ENCODE measurements around the gene CORIN. TPM values are rescaled to one million over a fixed set of nuclear protein-coding genes. Genes with fewer than 3 reads are reported as not detected.

The CORIN gene
- total RNA-seq, 1 experiment from 2014 or later, result 3.5 TPM

DNA sequence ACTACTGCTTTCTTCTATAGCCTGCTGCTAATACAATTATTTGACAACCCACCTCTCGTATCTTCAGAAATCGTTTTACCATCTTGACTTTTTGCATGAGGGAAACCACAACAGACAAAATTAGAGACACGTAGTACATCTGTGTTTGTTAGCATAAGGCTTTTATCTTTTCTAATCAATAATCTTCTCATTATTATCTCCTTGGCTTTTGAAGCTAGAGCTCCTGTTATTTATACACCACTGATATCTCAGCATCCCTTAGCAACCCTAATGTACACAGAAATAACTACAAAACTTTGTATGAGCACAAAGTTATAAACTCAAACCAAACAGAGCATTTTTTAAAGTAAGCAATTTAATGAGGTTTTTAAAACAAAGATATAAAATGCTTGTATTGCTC lies 39.7 kb downstream of the CORIN start:
- Histone ChIP-seq H2AFZ (ENCODE audit: low read depth, low read length, poor library complexity, severe bottlenecking) (no peak overlapping the region), H3K27me3 (ENCODE audit: insufficient read depth, low read length) (no peaks in the 10 kb centered on the region), H3K4me3 (replicated peaks in 1 of 2; ENCODE audit: low read depth in 1 of 2, low read length in 2 of 2) (no peak overlapping the region), H3K36me3 (ENCODE audit: control insufficient read depth in 1 of 2, insufficient read depth in 2 of 2, low read length in 2 of 2) (no peaks in the 10 kb centered on the region), H3K79me2 (ENCODE audit: insufficient read depth, low read length) (no peaks in the 10 kb centered on the region), H4K20me1 (ENCODE audit: insufficient read depth) (no peaks in the 10 kb centered on the region), H3K9me2 (ENCODE audit: insufficient read depth) (no peaks in the 10 kb centered on the region), H3K4me1 (ENCODE audit: control insufficient read depth in 1 of 2, insufficient read depth in 2 of 2, low read length in 2 of 2) (no peaks in the 10 kb centered on the region), H3K9me3 (ENCODE audit: control insufficient read depth in 1 of 2, insufficient read depth in 1 of 2, low read depth in 1 of 2, low read length in 2 of 2) (no peaks in the 10 kb centered on the region), H3K4me2 (ENCODE audit: low read length) (no peak overlapping the region), H3K27ac (ENCODE audit: low read depth, low read length) (no peak overlapping the region), H3K9ac (ENCODE audit: low read length) (no peak overlapping the region)
- ChIA-PET RAD21 (ENCODE audit: low non-redundant PET in 1 of 2, low total read pairs in 2 of 2, uncharacterized antibody in 2 of 2, unreplicated experiment in 2 of 2) (no interaction called here), CTCF (no interaction called here), POLR2A (no interaction called here)
- no TSS peak for BruUV-seq (replicated peaks)
- DNase-seq (ENCODE audit: low read depth, low spot score), result no peak
- intact Hi-C loops (cut with micrococcal nuclease), result no loop called here
- TF ChIP-seq JUND (IDR thresholded peaks at IDR 0.05) (no peak), EGR1 (IDR thresholded peaks at IDR 0.05; ENCODE audit: low read depth) (no peak), SRF (IDR thresholded peaks at IDR 0.05; ENCODE audit: low read depth) (no peak), CBX3 (IDR thresholded peaks at IDR 0.05; ENCODE audit: low read depth) (no peak), CEBPB (IDR thresholded peaks at IDR 0.05; ENCODE audit: low read depth) (no peak), FOSL1 (IDR thresholded peaks at IDR 0.05; ENCODE audit: low read depth) (no peak), EZH2phosphoT487 (IDR thresholded peaks at IDR 0.05; ENCODE audit: borderline replicate concordance) (no peak), POLR2A (IDR thresholded peaks at IDR 0.05; ENCODE audit: borderline replicate concordance, extremely low read depth, insufficient read depth, insufficient read length) (no peak), POLR2AphosphoS5 (IDR thresholded peaks at IDR 0.05; ENCODE audit: low read depth, low read length) (no peak), RAD21 (IDR thresholded peaks at IDR 0.05; ENCODE audit: low read depth) (no peak), YY1 (IDR thresholded peaks at IDR 0.05; ENCODE audit: extremely low read depth, insufficient replicate concordance, low read depth, low read length) (no peak), SP1 (IDR thresholded peaks at IDR 0.05; ENCODE audit: low read depth) (no peak), TCF7L2 (IDR thresholded peaks at IDR 0.05; ENCODE audit: borderline replicate concordance, extremely low read depth, insufficient read depth, insufficient read length) (no peak), EZH2 (IDR thresholded peaks at IDR 0.05) (no peak), ZNF274 (IDR thresholded peaks at IDR 0.05; ENCODE audit: low read depth, low read length) (no peak)
- TF ChIP-seq, protein P1, sequence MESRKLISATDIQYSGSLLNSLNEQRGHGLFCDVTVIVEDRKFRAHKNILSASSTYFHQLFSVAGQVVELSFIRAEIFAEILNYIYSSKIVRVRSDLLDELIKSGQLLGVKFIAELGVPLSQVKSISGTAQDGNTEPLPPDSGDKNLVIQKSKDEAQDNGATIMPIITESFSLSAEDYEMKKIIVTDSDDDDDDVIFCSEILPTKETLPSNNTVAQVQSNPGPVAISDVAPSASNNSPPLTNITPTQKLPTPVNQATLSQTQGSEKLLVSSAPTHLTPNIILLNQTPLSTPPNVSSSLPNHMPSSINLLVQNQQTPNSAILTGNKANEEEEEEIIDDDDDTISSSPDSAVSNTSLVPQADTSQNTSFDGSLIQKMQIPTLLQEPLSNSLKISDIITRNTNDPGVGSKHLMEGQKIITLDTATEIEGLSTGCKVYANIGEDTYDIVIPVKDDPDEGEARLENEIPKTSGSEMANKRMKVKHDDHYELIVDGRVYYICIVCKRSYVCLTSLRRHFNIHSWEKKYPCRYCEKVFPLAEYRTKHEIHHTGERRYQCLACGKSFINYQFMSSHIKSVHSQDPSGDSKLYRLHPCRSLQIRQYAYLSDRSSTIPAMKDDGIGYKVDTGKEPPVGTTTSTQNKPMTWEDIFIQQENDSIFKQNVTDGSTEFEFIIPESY (IDR thresholded peaks at IDR 0.05; ENCODE audit: extremely low read depth, insufficient replicate concordance, low read length), result no peak
- TF ChIP-seq, protein P2, sequence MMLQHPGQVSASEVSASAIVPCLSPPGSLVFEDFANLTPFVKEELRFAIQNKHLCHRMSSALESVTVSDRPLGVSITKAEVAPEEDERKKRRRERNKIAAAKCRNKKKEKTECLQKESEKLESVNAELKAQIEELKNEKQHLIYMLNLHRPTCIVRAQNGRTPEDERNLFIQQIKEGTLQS (IDR thresholded peaks at IDR 0.05), result no peak
- TF ChIP-seq, protein P3, sequence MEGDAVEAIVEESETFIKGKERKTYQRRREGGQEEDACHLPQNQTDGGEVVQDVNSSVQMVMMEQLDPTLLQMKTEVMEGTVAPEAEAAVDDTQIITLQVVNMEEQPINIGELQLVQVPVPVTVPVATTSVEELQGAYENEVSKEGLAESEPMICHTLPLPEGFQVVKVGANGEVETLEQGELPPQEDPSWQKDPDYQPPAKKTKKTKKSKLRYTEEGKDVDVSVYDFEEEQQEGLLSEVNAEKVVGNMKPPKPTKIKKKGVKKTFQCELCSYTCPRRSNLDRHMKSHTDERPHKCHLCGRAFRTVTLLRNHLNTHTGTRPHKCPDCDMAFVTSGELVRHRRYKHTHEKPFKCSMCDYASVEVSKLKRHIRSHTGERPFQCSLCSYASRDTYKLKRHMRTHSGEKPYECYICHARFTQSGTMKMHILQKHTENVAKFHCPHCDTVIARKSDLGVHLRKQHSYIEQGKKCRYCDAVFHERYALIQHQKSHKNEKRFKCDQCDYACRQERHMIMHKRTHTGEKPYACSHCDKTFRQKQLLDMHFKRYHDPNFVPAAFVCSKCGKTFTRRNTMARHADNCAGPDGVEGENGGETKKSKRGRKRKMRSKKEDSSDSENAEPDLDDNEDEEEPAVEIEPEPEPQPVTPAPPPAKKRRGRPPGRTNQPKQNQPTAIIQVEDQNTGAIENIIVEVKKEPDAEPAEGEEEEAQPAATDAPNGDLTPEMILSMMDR (IDR thresholded peaks at IDR 0.05 in 2 of 3, conservative IDR thresholded peaks at IDR 0.05 in 1 of 3; ENCODE audit: borderline replicate concordance in 1 of 3, insufficient read depth in 1 of 3, low read depth in 2 of 3, low read length in 2 of 3), result no peak
- TF ChIP-seq, protein P4, sequence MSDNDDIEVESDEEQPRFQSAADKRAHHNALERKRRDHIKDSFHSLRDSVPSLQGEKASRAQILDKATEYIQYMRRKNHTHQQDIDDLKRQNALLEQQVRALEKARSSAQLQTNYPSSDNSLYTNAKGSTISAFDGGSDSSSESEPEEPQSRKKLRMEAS (IDR thresholded peaks at IDR 0.05), result no peak
- TF ChIP-seq, protein P5, sequence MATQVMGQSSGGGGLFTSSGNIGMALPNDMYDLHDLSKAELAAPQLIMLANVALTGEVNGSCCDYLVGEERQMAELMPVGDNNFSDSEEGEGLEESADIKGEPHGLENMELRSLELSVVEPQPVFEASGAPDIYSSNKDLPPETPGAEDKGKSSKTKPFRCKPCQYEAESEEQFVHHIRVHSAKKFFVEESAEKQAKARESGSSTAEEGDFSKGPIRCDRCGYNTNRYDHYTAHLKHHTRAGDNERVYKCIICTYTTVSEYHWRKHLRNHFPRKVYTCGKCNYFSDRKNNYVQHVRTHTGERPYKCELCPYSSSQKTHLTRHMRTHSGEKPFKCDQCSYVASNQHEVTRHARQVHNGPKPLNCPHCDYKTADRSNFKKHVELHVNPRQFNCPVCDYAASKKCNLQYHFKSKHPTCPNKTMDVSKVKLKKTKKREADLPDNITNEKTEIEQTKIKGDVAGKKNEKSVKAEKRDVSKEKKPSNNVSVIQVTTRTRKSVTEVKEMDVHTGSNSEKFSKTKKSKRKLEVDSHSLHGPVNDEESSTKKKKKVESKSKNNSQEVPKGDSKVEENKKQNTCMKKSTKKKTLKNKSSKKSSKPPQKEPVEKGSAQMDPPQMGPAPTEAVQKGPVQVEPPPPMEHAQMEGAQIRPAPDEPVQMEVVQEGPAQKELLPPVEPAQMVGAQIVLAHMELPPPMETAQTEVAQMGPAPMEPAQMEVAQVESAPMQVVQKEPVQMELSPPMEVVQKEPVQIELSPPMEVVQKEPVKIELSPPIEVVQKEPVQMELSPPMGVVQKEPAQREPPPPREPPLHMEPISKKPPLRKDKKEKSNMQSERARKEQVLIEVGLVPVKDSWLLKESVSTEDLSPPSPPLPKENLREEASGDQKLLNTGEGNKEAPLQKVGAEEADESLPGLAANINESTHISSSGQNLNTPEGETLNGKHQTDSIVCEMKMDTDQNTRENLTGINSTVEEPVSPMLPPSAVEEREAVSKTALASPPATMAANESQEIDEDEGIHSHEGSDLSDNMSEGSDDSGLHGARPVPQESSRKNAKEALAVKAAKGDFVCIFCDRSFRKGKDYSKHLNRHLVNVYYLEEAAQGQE (IDR thresholded peaks at IDR 0.05; ENCODE audit: low read depth), result no peak
- no peak for ATAC-seq

Measured in HCT116 (cell line).